IMR-90 (cell line): ENCODE data around the gene POLD4. TPM values are rescaled to one million over a fixed set of nuclear protein-coding genes. Genes with fewer than 3 reads are reported as not detected.

Experiments
- ATAC-seq: fragments of 200-7000 bp; cut with Tn5 transposase; 2 replicates; pipeline ENCODE4 v1.9.1; 2020; ENCODE audit warnings: low read depth, mild to moderate bottlenecking, moderate library complexity
- BruUV-seq: library from RNA; stranded (reverse); fragments of 400-500 nt; replicated peaks from 2 replicates; lab custom pipeline; 2021; lab: Mats Ljungman, UMichigan
- CTCF ChIA-PET: fragments of 300-600 bp; formaldehyde crosslinking; extraction: SDS; loops from one replicate; lab custom pipeline; 2021; ENCODE audit warnings: antibody characterized with exemption; lab: Yijun Ruan, JAX
- POLR2A ChIA-PET: fragments of 300-600 bp; sonication (Branson Sonifier 250); formaldehyde crosslinking; loops from one replicate; lab custom pipeline; 2022; ENCODE audit warnings: antibody characterized with exemption; ENCODE audit not compliant: unreplicated experiment; lab: Charles Lee
- DNase-seq: peaks from one replicate; pipeline ENCODE4 v3.0.0; 2013
- H2AFZ ChIP-seq: replicated peaks from 2 replicates; pipeline ENCODE3; 2013; ENCODE audit warnings: low read length, mild to moderate bottlenecking; ENCODE audit not compliant: poor library complexity
- H2AK5ac ChIP-seq: 2 replicates; pipeline ENCODE4 v1.6.1; 2013; ENCODE audit warnings: low read depth, low read length, inconsistent platforms
- H2AK9ac ChIP-seq: replicated peaks from 2 replicates; pipeline ENCODE3; 2013; ENCODE audit warnings: mild to moderate bottlenecking, low read depth, low read length, moderate library complexity; ENCODE audit not compliant: poor library complexity
- H2BK120ac ChIP-seq: 2 replicates; pipeline ENCODE4 v1.6.1; 2013; ENCODE audit warnings: low read depth, low read length, inconsistent platforms
- H2BK15ac ChIP-seq: 3 replicates; pipeline ENCODE4 v1.6.1; 2013; ENCODE audit warnings: low read depth, low read length, inconsistent platforms
- H2BK20ac ChIP-seq: 2 replicates; pipeline ENCODE4 v1.6.1; 2013; ENCODE audit warnings: low read depth, mild to moderate bottlenecking, inconsistent platforms, low read length, moderate library complexity
- H2BK5ac ChIP-seq: 2 replicates; pipeline ENCODE4 v1.6.1; 2013; ENCODE audit warnings: mild to moderate bottlenecking, low read depth, low read length, inconsistent platforms; ENCODE audit not compliant: poor library complexity, severe bottlenecking
- H3K14ac ChIP-seq: replicated peaks from 2 replicates; pipeline ENCODE4 v1.6.1; 2013; ENCODE audit warnings: low read depth, low read length, inconsistent platforms
- H3K18ac ChIP-seq: 2 replicates; pipeline ENCODE4 v1.6.1; 2013; ENCODE audit warnings: low read depth, low read length, control low read depth
- H3K23ac ChIP-seq: 2 replicates; pipeline ENCODE4 v1.6.1; 2013; ENCODE audit warnings: low read depth, low read length, inconsistent platforms
- H3K27ac ChIP-seq: 2 replicates; pipeline ENCODE4 v1.5.1; 2013; ENCODE audit warnings: mild to moderate bottlenecking, control low read depth, low read length; ENCODE audit not compliant: insufficient read depth
- H3K27me3 ChIP-seq: 2 replicates; pipeline ENCODE4 v1.6.1; 2013; ENCODE audit warnings: low read length; ENCODE audit not compliant: control insufficient read depth, insufficient read depth
- H3K36me3 ChIP-seq: 2 replicates; pipeline ENCODE4 v1.6.1; 2013; ENCODE audit warnings: low read length, mixed read lengths; ENCODE audit not compliant: control insufficient read depth, insufficient read depth
- H3K4ac ChIP-seq: 2 replicates; pipeline ENCODE4 v1.6.1; 2013; ENCODE audit warnings: low read depth, low read length, inconsistent platforms
- H3K4me1 ChIP-seq: 2 replicates; pipeline ENCODE4 v1.6.1; 2013; ENCODE audit warnings: low read length, mixed read lengths; ENCODE audit not compliant: control insufficient read depth, insufficient read depth
- H3K4me2 ChIP-seq: 2 replicates; pipeline ENCODE4 v1.6.1; 2013; ENCODE audit warnings: low read depth, mild to moderate bottlenecking, control low read depth, low read length, moderate library complexity
- H3K4me3 ChIP-seq: 2 replicates; pipeline ENCODE4 v1.5.1; 2013; ENCODE audit warnings: low read depth, mild to moderate bottlenecking, control low read depth, low read length, moderate library complexity; ENCODE audit not compliant: insufficient read depth
- H3K56ac ChIP-seq: 2 replicates; pipeline ENCODE4 v1.6.1; 2013; ENCODE audit warnings: low read length, inconsistent platforms; ENCODE audit not compliant: insufficient read depth; ENCODE audit errors: extremely low read depth
- H3K79me1 ChIP-seq, 2 experiments: 2 replicates each; pipeline ENCODE4 v1.6.1; 2013; ENCODE audit warnings: low read length in 2 of 2, inconsistent platforms in 1 of 2, low read depth in 1 of 2
- H3K9ac ChIP-seq: 2 replicates; pipeline ENCODE4 v1.6.1; 2013; ENCODE audit warnings: low read depth, low read length, control low read depth
- H3K9me1 ChIP-seq: 2 replicates; pipeline ENCODE4 v1.6.1; 2013; ENCODE audit warnings: low read length, inconsistent platforms; ENCODE audit not compliant: insufficient read depth
- H3K9me3 ChIP-seq: 2 replicates; pipeline ENCODE4 v1.6.1; 2013; ENCODE audit warnings: low read length; ENCODE audit not compliant: control insufficient read depth, insufficient read depth
- H4K20me1 ChIP-seq: 2 replicates; pipeline ENCODE4 v1.6.1; 2013; ENCODE audit warnings: low read length, inconsistent platforms; ENCODE audit not compliant: insufficient read depth
- H4K5ac ChIP-seq: 2 replicates; pipeline ENCODE4 v1.6.1; 2013; ENCODE audit warnings: mild to moderate bottlenecking, low read depth, low read length, control low read depth
- H4K8ac ChIP-seq, 2 experiments: 2 replicates each; pipeline ENCODE4 v1.6.1; 2013; ENCODE audit warnings: low read depth in 2 of 2, low read length in 2 of 2, control low read depth in 1 of 2, inconsistent platforms in 1 of 2
- H4K91ac ChIP-seq: 2 replicates; pipeline ENCODE4 v1.6.1; 2013; ENCODE audit warnings: low read depth, low read length, inconsistent platforms; ENCODE audit not compliant: insufficient read depth
- BHLHE40 ChIP-seq: fragments of 150-350 bp; IDR thresholded peaks from 2 replicates; pipeline ENCODE4 v1.6.1; 2016; ENCODE audit warnings: mild to moderate bottlenecking, low read depth, low read length
- CEBPB ChIP-seq: IDR thresholded peaks from 2 replicates; pipeline ENCODE4 v1.6.1; 2012; ENCODE audit warnings: low read depth, low read length, improper control_type of control experiment
- CHD1 ChIP-seq: IDR thresholded peaks from 2 replicates; pipeline ENCODE4 v1.6.1; 2012; ENCODE audit warnings: low read depth, low read length, improper control_type of control experiment
- ELK1 ChIP-seq: fragments of 150-350 bp; IDR thresholded peaks from 2 replicates; pipeline ENCODE4 v1.6.1; 2016; ENCODE audit warnings: low read depth, mild to moderate bottlenecking, low read length, moderate library complexity, borderline replicate concordance
- FOS ChIP-seq: fragments of 150-350 bp; IDR thresholded peaks from 2 replicates; pipeline ENCODE4 v1.6.1; 2016; ENCODE audit warnings: low read depth, low read length
- MAFK ChIP-seq: IDR thresholded peaks from 2 replicates; pipeline ENCODE4 v1.6.1; 2012; ENCODE audit warnings: low read depth, low read length, improper control_type of control experiment
- MAZ ChIP-seq: IDR thresholded peaks from 2 replicates; pipeline ENCODE4 v1.6.1; 2012; ENCODE audit warnings: low read depth, mild to moderate bottlenecking, low read length, improper control_type of control experiment, moderate library complexity, borderline replicate concordance
- MXI1 ChIP-seq: IDR thresholded peaks from 2 replicates; pipeline ENCODE4 v1.6.1; 2012; ENCODE audit warnings: low read depth, mild to moderate bottlenecking, low read length, moderate library complexity, borderline replicate concordance
- NFE2L2 ChIP-seq: fragments of 150-350 bp; IDR thresholded peaks from 2 replicates; pipeline ENCODE4 v1.6.1; 2016; ENCODE audit warnings: low read depth, mild to moderate bottlenecking, low read length
- POLR2A ChIP-seq: IDR thresholded peaks from 2 replicates; pipeline ENCODE4 v1.6.1; 2012; ENCODE audit warnings: mild to moderate bottlenecking, low read depth, low read length
- RAD21 ChIP-seq: IDR thresholded peaks from 2 replicates; pipeline ENCODE4 v1.6.1; 2012; ENCODE audit warnings: low read length, improper control_type of control experiment
- RCOR1 ChIP-seq: IDR thresholded peaks from 2 replicates; pipeline ENCODE4 v1.6.1; 2012; ENCODE audit warnings: mild to moderate bottlenecking, low read length, improper control_type of control experiment; ENCODE audit not compliant: insufficient replicate concordance
- RFX5 ChIP-seq: IDR thresholded peaks from 2 replicates; pipeline ENCODE4 v1.8.0; 2012; ENCODE audit warnings: low read depth, mild to moderate bottlenecking, low read length, moderate library complexity
- SMC3 ChIP-seq: fragments of 150-350 bp; IDR thresholded peaks from 2 replicates; pipeline ENCODE4 v1.6.1; 2016; ENCODE audit warnings: low read depth, mild to moderate bottlenecking, antibody characterized with exemption, low read length, moderate library complexity
- WGBS, 2 experiments: methylation state at CpG; one replicate each; pipeline versions ENCODE4 v1.1.5 to v1.1.7; 2013; ENCODE audit warnings: missing lambda C conversion rate in 2 of 2; ENCODE audit not compliant: insufficient read length in 1 of 2; ENCODE audit errors: extremely low coverage in 2 of 2; 5-methylcytosine and 5-hydroxymethylcytosine counted together
- dilution Hi-C: fragments of 300-500 bp; cut with HindIII; formaldehyde crosslinking; loops from one replicate; pipeline ENCODE4 v1.14.3; 2018; ENCODE audit warnings: low sequenced_read_pairs; ENCODE audit not compliant: unreplicated experiment
- in situ Hi-C: fragments of 300-500 bp; cut with MboI; formaldehyde crosslinking; loops from 3 replicates; pipeline ENCODE4 v1.14.3; 2019; ENCODE audit warnings: low sequenced_read_pairs, inconsistent platforms, mixed read lengths
- intact Hi-C: fragments of 100-400 bp; cut with micrococcal nuclease; formaldehyde crosslinking; loops from 2 replicates; pipeline ENCODE4 v1.10.0; 2022
- polyA plus RNA-seq, 3 experiments: library from polyadenylated mRNA; depleted of rRNA; stranded (reverse); fragments of >200 nt; gene quantifications; 2 replicates each; pipeline ENCODE4 v1.2.3, GENCODE V29; 2012; ENCODE audit warnings: low replicate concordance in 1 of 3
- total RNA-seq: library from RNA; depleted of rRNA; stranded (reverse); fragments of >200 nt; gene quantifications from 2 replicates; pipeline ENCODE4 v1.2.3, GENCODE V29; 2012
- TF ChIP-seq, protein P1 (sequence below): fragments of 150-350 bp; IDR thresholded peaks from 2 replicates; pipeline ENCODE4 v1.6.1; 2017; ENCODE audit warnings: mild to moderate bottlenecking, antibody characterized with exemption, low read length, low read depth

Gene POLD4
- total and polyA plus RNA-seq, 2 of the 4 experiments (the other 2 are of a cell fraction), result 46.4 to 133 TPM

- no peak overlapping the region for H3K4ac ChIP-seq
- no peak overlapping the region for H2BK5ac ChIP-seq
- no peak overlapping the region for H3K9ac ChIP-seq
- H2AK9ac ChIP-seq, result no peak overlapping the region
- H4K20me1 ChIP-seq, result no peaks in the 10 kb centered on the region
- dilution Hi-C loops (no loop called here), intact Hi-C loops (no loop called here), in situ Hi-C loops (loop anchor here (10.0 kb wide), 1 partner anchor 228 kb away; no protein-coding TSS in a partner anchor)
- no peak overlapping the region for H4K5ac ChIP-seq
- H2BK20ac ChIP-seq, result no peak overlapping the region
- no peak overlapping the region for H2BK120ac ChIP-seq
- no TSS peak for BruUV-seq
- peaks cover 31% of the 10 kb centered on the region for H3K36me3 ChIP-seq
- no peak overlapping the region for H3K14ac ChIP-seq
- H4K8ac ChIP-seq, result no peak overlapping the region
- ATAC-seq, result no peak
- no peak overlapping the region for H3K56ac ChIP-seq
- no peak overlapping the region for H4K91ac ChIP-seq
- DNase-seq, result no peak
- H2BK15ac ChIP-seq, result no peak overlapping the region
- H2AK5ac ChIP-seq, result no peak overlapping the region
- no peak overlapping the region for H2AFZ ChIP-seq
- no peak overlapping the region for H3K18ac ChIP-seq
- no peak overlapping the region for H3K4me3 ChIP-seq
- no peak overlapping the region for H3K27ac ChIP-seq
- H3K79me1 ChIP-seq, result no peaks in the 10 kb centered on the region
- H3K27me3 ChIP-seq, result no peaks in the 10 kb centered on the region
- POLR2A ChIA-PET, result no interaction called here
- H3K23ac ChIP-seq, result no peak overlapping the region
- no peaks in the 10 kb centered on the region for H3K9me1 ChIP-seq
- CTCF ChIA-PET, result no interaction called here
- WGBS, 2 experiments, result 89% methylated on average over 7 of the region's 22 CpGs; no CpG with 5 or more reads in 1 of the 2 experiments
- no peak overlapping the region for H3K4me2 ChIP-seq
- no peaks in the 10 kb centered on the region for H3K4me1 ChIP-seq
- no peaks in the 10 kb centered on the region for H3K9me3 ChIP-seq
- TF ChIP-seq NFE2L2 (no peak), CEBPB (no peak), SMC3 (no peak), RCOR1 (no peak), MAFK (no peak), POLR2A (no peak), RAD21 (no peak), RFX5 (no peak), ELK1 (no peak), BHLHE40 (no peak), MAZ (no peak), CHD1 (no peak), FOS (no peak), MXI1 (no peak)
- TF ChIP-seq, protein P1, sequence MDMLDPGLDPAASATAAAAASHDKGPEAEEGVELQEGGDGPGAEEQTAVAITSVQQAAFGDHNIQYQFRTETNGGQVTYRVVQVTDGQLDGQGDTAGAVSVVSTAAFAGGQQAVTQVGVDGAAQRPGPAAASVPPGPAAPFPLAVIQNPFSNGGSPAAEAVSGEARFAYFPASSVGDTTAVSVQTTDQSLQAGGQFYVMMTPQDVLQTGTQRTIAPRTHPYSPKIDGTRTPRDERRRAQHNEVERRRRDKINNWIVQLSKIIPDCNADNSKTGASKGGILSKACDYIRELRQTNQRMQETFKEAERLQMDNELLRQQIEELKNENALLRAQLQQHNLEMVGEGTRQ, result no peak
Observed at GRCh38 chr11:67312187-67313021, 40.9 kb downstream of the POLD4 start.
